Stimulated activated CD4-positive, alpha-beta T cell treated with anti-CD3 and anti-CD28 coated beads, Interleukin-1b, Interleukin-23, amount 100 ng/mL, for 4 hours (primary cell): ENCODE measurements around the gene CACNA1G.

Source experiments
- DNase-seq, 2 donors: peaks; one replicate each; pipeline ENCODE4 v3.0.0-alpha.2; 2020; ENCODE audit warnings: low read depth in 2 of 2

Gene CACNA1G

GRCh38 chr17:50533720-50534148, 26.8 kb upstream of the CACNA1G start:
- no peak for DNase-seq

DNA sequence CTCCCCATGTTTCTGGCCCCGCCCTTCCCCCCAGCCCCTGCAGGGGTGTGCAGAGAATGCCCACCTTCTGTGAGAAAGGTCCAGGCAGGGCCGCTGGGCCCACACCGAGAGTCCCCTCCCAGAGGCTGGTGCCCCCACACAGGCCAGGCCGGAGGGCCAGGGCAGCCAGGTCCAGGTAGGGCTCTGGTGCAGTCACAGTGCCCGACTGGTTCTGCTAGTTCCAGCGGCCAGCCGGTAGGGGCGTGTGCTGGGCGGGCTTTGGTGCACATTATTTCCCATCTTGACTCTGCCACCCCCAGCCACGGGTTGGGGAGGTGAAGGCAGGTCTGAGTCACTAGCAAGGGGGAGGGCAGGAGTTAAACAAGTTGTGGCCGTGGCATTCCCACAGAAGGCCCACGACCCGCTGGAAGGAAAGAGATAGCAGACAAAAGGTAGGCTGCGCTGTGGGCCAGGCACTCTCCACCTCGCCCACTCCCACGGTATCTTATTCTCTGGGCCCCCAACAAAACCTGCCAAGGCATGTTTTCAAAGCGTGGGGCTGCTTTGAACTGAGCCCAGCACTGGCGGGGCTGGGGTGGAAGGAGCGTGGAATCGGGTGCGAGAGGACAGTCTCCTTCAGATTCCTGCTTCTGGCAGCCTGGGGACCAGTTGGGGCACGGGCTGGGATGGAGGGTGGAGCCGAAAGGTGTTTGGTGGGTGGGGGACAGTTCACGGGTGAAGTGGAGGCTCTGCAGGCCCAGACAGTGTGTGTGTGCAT, 26.1 kb upstream of the CACNA1G start:
- no peak for DNase-seq

DNA sequence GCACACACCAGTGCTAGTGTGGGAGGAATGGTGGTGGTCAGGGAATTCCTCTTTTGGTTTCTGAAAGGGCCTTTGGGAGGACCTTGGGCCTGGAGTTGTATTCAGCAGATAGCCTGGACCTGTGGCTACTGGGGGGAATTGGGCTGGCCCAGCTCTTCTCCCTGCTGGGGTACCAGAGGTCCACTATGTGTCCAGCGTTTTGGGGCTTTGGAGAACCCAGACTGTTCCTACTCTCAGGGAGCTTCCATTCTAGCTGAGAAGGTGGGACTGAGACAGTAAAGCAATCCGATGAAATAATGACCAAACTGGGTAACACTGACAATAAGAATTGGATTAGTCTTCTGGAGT, 25.6 kb upstream of the CACNA1G start:
- DNase-seq = no peak

DNA sequence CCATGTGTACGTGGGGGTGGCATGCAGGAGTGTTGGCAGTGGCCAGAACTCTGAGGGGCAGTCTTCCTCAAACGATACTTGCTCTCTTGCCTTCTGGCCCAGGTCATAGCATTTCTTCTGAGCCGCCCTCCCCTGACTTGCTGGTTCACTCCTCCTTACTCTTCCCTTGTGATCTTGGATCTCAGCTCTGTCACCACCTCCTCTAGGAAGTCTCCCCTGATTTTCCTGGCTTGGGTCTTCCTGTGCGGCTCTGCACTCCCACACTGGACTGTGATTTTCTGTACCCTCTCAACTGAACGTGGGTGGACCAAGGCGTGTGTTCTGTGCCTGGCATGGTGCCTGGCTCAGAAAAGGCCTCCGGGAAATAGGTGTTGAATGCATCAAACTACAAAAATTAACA, 25.1 kb upstream of the CACNA1G start:
- no peak for DNase-seq

GRCh38 chr17:50536683-50537646, 23.6 kb upstream of the CACNA1G start:
- no peak for DNase-seq

DNA sequence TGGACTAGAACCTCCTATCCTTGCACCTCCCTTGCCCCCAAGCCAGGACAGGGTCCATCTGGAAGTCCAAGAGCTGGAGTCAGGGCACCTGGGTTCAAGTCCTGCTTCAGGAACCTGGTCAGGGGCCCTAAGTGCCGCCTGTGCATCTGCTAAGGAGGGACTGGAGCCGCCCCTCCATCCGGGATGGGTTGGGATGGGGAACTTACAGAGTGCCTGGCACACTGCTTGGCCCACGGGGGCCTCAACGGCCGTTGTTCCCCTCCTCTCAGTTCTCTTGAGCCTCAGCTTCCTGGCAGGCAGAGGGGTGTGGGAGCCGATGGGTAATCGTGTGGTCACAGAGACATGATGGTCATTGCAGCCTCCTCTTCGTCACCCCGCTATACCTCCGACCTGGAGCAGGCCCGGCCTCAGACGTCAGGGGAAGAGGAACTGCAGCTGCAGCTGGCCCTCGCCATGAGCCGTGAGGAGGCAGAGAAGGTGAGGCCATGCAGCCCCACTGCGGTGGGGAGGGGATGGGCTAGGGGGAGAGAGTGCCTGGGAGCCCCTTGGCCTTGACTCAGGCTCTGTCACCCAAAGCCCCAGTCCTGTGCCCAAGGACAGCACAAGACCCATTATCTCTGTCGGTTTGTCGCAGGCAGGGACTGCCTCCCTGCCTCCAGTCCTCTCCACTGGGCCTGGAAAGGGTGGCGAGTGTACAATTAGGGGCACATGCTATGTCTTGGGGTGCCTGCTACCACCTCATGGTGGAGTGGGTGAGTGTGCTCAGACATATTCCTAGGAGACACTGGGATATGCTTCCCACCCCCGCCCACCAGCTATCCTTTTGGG, 22.6 kb upstream of the CACNA1G start:
- DNase-seq = no peak

DNA sequence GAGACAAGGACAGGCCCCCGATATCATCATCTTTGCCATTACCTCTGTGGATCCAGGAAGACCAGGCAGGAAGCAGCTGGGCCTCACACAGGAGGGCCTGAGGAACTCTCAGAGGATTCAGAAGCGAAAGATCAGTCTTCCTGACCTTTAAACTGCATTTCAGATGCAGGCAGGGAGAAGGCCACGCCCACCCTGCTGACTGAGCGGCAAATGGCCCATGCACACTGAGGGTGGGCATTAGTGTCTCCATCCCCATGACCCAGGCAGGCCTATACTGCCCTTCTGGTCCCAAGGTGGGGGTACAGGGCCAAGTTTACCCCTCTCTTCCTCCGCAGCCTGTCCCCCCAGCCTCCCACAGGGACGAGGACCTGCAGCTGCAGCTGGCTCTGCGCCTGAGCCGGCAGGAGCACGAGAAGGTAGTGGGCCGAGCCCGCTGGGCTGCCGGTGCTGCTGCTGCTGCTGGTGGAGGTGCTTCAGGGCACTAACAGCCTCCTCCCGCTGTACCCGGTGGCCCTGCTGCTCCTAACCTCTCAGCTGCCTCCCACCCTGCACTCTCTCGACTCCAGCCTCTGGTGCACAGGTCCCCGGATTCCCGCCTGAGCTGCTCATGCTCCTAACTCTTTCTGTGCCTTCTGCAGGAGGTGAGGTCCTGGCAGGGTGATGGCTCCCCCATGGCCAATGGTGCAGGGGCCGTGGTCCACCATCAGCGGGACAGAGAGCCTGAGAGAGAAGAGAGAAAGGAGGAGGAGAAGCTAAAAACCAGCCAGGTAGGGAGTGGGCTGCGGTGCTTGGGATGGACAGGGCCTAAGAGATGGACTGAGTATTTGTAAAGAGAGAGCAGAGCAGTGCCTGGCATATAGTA, 21.7 kb upstream of the CACNA1G start:
- DNase-seq = no peak

DNA sequence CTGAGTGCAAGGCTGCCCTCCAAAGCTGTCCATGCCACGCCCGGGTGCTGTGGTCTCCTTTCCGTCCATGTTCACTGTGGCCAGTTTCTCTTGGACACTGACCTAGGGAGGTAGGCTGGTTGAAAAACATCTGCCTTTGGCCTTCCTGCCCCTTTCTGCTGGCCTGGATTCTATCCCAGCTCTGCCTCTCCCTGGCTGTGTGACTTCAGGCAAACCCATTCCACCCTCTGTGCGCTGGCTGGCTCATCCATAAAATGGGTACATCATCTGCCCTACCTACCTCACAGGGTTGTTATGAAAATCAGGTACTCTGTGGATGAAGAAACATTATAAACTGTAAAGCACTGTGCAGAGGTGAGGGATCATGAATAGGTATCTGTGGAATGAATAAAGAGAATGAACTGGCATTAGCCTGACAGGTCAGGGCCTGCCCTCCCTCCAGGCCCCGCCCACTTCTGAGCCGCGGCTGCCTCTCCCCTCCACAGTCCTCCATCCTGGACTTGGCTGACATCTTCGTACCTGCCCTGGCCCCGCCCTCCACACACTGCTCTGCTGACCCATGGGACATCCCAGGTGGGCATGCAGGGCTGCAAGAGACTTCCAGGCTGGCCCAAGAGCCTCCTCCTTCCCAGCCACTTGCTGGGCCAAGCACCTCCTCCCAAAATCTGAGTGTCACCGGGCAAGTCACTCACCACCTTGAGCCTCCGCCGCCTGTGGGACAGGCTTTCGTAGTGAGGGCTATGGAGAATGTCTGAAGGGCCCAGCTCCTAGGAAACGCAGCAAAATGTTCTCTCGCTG, 20.6 kb upstream of the CACNA1G start:
- no peak for DNase-seq

DNA sequence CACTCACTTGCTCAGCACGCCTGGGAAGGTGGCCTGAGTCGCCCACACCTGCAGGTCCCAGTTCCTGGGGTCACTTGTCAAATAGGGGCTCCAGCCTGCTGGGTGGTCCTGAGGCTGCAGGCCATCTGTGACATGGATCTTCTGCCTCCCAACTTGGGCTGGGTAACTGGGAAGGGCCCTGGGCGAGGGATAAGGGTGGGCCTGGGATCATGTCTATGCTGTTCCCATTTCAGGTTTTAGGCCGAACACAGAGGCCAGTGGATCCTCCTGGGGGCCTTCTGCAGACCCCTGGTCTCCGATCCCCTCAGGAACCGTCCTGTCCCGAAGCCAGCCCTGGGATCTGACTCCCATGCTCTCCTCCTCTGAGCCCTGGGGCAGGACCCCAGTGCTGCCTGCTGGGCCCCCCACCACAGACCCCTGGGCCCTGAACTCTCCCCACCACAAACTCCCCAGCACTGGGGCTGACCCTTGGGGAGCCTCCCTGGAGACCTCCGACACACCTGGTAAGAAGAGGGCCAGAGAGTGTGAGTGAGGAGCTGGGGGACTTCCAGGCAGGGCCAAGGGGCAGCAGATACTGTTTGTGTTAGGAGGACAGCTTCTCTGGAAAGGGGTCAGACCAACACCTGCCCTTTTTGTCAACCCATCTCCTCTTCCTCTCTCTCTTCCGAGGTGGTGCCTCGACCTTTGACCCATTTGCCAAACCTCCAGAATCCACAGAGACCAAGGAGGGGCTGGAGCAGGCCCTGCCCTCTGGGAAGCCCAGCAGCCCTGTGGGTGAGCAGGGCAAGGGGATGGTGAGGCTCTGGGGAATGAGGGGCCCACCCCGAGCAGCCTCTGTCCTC, 19.7 kb upstream of the CACNA1G start:
- DNase-seq = no peak

GRCh38 chr17:50541402-50541715, 19.2 kb upstream of the CACNA1G start:
- DNase-seq = no peak

- peak; percentile 79 to 85 for DNase-seq
Observed at GRCh38 chr17:50541716-50542688, 18.5 kb upstream of the CACNA1G start.

DNA sequence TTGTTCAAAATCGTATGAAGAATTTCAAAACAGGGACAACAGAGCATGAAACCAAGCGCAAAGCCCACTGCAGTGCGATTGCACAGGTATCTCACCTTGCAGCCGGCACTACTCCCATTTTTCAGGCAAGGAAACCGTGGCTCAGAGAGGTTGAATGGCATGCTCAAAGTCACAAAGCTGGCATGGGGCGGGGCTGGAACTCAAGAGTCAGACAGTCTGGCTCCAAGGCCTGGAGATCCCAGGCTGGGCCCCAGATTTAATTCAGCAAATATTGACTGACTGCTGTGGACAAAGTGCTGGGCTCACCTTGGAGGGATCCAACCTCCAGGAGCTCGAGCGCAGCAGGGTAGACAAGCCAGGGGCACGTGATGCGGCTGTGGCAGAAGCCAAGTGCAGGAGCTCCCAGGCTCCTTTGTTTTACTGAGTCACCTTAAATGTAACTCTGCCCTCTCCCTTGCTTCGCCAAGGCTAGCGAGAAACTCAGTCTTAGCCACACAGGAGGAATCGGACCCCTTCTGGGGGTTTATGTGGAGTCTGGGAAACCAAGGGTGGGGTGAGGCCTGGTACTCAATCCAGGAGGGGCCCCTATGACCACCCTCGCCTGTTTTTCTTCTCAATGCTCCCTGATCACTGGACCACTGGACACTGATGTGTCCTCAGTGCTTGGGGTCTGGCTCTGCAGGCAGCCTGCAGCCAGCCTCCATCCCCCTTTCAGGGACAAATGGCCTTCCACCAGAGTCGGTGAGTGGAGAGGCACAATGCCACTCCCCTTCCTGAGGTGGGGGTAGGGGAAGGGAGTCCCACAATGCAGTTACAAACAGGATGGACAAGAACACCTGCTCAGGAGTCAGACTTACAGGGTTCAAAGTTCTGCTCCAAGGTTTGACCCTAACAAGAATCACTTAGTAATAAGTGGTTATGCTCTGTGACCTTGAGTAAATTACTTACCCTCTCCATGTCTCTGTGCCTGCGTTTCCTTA, 17.4 kb upstream of the CACNA1G start:
- no peak for DNase-seq

- no peak for DNase-seq
Observed at GRCh38 chr17:50544516-50544915, 16.0 kb upstream of the CACNA1G start.

GRCh38 chr17:50545311-50545710, 15.2 kb upstream of the CACNA1G start:
- no peak for DNase-seq

GRCh38 chr17:50546701-50547034, 13.8 kb upstream of the CACNA1G start:
- no peak for DNase-seq

GRCh38 chr17:50547035-50547735, 13.3 kb upstream of the CACNA1G start, which contains the start of gene SPATA20:
Gene SPATA20 (plus strand): TSS chr17:50547174. CDS start chr17:50547209, 35 bp downstream.
- peak; percentile 71 to 79 for DNase-seq

- DNase-seq = no peak
Observed at GRCh38 chr17:50547736-50548083, 12.8 kb upstream of the CACNA1G start.
